Measurements from ENCODE around the gene RASGEF1C.

GRCh38 chr5:180107005-180107404 lies 102.0 kb downstream of the RASGEF1C start:
- TF ChIP-seq, protein P1, sequence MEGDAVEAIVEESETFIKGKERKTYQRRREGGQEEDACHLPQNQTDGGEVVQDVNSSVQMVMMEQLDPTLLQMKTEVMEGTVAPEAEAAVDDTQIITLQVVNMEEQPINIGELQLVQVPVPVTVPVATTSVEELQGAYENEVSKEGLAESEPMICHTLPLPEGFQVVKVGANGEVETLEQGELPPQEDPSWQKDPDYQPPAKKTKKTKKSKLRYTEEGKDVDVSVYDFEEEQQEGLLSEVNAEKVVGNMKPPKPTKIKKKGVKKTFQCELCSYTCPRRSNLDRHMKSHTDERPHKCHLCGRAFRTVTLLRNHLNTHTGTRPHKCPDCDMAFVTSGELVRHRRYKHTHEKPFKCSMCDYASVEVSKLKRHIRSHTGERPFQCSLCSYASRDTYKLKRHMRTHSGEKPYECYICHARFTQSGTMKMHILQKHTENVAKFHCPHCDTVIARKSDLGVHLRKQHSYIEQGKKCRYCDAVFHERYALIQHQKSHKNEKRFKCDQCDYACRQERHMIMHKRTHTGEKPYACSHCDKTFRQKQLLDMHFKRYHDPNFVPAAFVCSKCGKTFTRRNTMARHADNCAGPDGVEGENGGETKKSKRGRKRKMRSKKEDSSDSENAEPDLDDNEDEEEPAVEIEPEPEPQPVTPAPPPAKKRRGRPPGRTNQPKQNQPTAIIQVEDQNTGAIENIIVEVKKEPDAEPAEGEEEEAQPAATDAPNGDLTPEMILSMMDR (IDR thresholded peaks at IDR 0.05) = no peak
- TF ChIP-seq POLR2AphosphoS5 (IDR thresholded peaks at IDR 0.05) = no peak
